GM12878 (cell line): Measurements from ENCODE around the gene RAB34. TPM values are rescaled to one million over a fixed set of nuclear protein-coding genes. Genes with fewer than 3 reads are reported as not detected.

ENCODE experiments used
- ATAC-seq: fragments of 200-7000 bp; cut with Tn5 transposase; 3 replicates; pipeline ENCODE4 v1.9.1; 2020; ENCODE audit warnings: mild to moderate bottlenecking, moderate library complexity
- BruUV-seq: library from RNA; stranded (reverse); fragments of 400-500 nt; replicated peaks from 2 replicates; lab custom pipeline; 2021; lab: Mats Ljungman, UMichigan
- CTCF ChIA-PET: fragments of 300-600 bp; sonication (Branson Sonifier 250); formaldehyde crosslinking; extraction: SDS; loops from one replicate; lab custom pipeline; 2021; ENCODE audit warnings: inconsistent platforms; lab: Yijun Ruan, JAX
- POLR2A ChIA-PET: fragments of 350-600 bp; formaldehyde crosslinking; extraction: SDS; loops from one replicate; lab custom pipeline; 2021; ENCODE audit warnings: inconsistent platforms; lab: Charles Lee
- RAD21 ChIA-PET: fragments of 300-600 bp; sonication (Branson Sonifier 250); formaldehyde crosslinking; loops from one replicate; lab custom pipeline; 2023; ENCODE audit warnings: antibody characterized with exemption; ENCODE audit not compliant: unreplicated experiment; lab: Charles Lee
- SMC1A ChIA-PET: fragments of 300-600 bp; sonication (Branson Sonifier 250); formaldehyde crosslinking; loops from one replicate; lab custom pipeline; 2023; ENCODE audit not compliant: unreplicated experiment, uncharacterized antibody; lab: Charles Lee
- DNase-seq: peaks from one replicate; pipeline ENCODE4 v3.0.0-alpha.2; 2011; ENCODE audit warnings: low read depth, low spot score
- FAIRE-seq: peaks from 3 replicates; lab custom pipeline; 2011; peaks lifted over from hg19 to GRCh38; lab: Jason Lieb, UNC
- H2AFZ ChIP-seq: 2 replicates; pipeline ENCODE4 v1.6.0; 2011; ENCODE audit warnings: low read depth, low read length, control low read depth; ENCODE audit not compliant: control insufficient read depth
- H3K27ac ChIP-seq: 2 replicates; pipeline ENCODE4 v1.5.1; 2011; ENCODE audit warnings: control low read depth; ENCODE audit not compliant: control insufficient read depth, insufficient read depth
- H3K27me3 ChIP-seq, 2 experiments: replicated peaks in 1 of 2; 2 replicates each; pipeline versions ENCODE4 v1.6.0 to v1.6.1; 2011; ENCODE audit warnings: low read length in 1 of 2; ENCODE audit not compliant: control insufficient read depth in 2 of 2, insufficient read depth in 2 of 2
- H3K36me3 ChIP-seq, 2 experiments: 2 replicates each; pipeline ENCODE4 v1.5.1; 2011; ENCODE audit warnings: low read length in 1 of 2; ENCODE audit not compliant: control insufficient read depth in 2 of 2, insufficient read depth in 2 of 2
- H3K4me1 ChIP-seq: 2 replicates; pipeline ENCODE4 v1.6.1; 2011; ENCODE audit warnings: mild to moderate bottlenecking, low read length, moderate library complexity, mixed read lengths; ENCODE audit not compliant: control insufficient read depth, insufficient read depth
- H3K4me2 ChIP-seq: 2 replicates; pipeline ENCODE4 v1.6.0; 2011; ENCODE audit warnings: control low read depth; ENCODE audit not compliant: control insufficient read depth, insufficient read depth
- H3K4me3 ChIP-seq: fragments of 200-600 bp; sonication (generic); 2 replicates; pipeline ENCODE4 v1.5.1; 2016
- H3K79me2 ChIP-seq: 2 replicates; pipeline ENCODE4 v1.6.0; 2011; ENCODE audit warnings: low read length; ENCODE audit not compliant: control insufficient read depth, insufficient read depth
- H3K9ac ChIP-seq: 2 replicates; pipeline ENCODE4 v1.8.0; 2011; ENCODE audit warnings: low read length, control low read depth, mixed read lengths; ENCODE audit not compliant: control insufficient read depth, insufficient read depth
- H3K9me3 ChIP-seq: replicated peaks from 3 replicates; pipeline ENCODE4 v1.5.1; 2011; ENCODE audit warnings: mild to moderate bottlenecking, low read length; ENCODE audit not compliant: control insufficient read depth, insufficient read depth
- H4K20me1 ChIP-seq: 2 replicates; pipeline ENCODE4 v1.6.0; 2011; ENCODE audit not compliant: control insufficient read depth, insufficient read depth
- ASH2L ChIP-seq: fragments of 300-600, 200-600 bp; sonication (generic); IDR thresholded peaks from 2 replicates; pipeline ENCODE4 v1.6.1; 2017; ENCODE audit warnings: low read depth, mild to moderate bottlenecking, borderline replicate concordance
- ATF2 ChIP-seq: IDR thresholded peaks from 2 replicates; pipeline ENCODE4 v1.6.1; 2012; ENCODE audit warnings: low read length, inconsistent platforms
- BHLHE40 ChIP-seq, 2 experiments: fragments of 450-650 bp in 1 of 2; IDR thresholded peaks; 2 replicates each; pipeline ENCODE4 v1.6.1; 2011 to 2017; ENCODE audit warnings: low read depth in 2 of 2, borderline replicate concordance in 1 of 2, improper control_type of control experiment in 1 of 2, low read length in 1 of 2, mild to moderate bottlenecking in 1 of 2
- CEBPB ChIP-seq, 2 experiments: fragments of 150-350 bp in 1 of 2; IDR thresholded peaks; 2 replicates each; pipeline ENCODE4 v1.6.1; 2012 to 2014; ENCODE audit warnings: low read depth in 2 of 2, low read length in 2 of 2, borderline replicate concordance in 1 of 2, inconsistent platforms in 1 of 2
- CREB1 ChIP-seq: IDR thresholded peaks from 2 replicates; pipeline ENCODE4 v1.6.1; 2012; ENCODE audit warnings: low read depth, mild to moderate bottlenecking, inconsistent platforms
- CREM ChIP-seq: IDR thresholded peaks from 2 replicates; pipeline ENCODE4 v1.6.1; 2014; ENCODE audit warnings: antibody characterized with exemption, low read depth
- FOXM1 ChIP-seq: IDR thresholded peaks from 2 replicates; pipeline ENCODE4 v1.6.1; 2012; ENCODE audit warnings: low read depth, mild to moderate bottlenecking, inconsistent platforms, low read length, moderate library complexity
- JUNB ChIP-seq: IDR thresholded peaks from 2 replicates; pipeline ENCODE4 v1.6.1; 2016; ENCODE audit warnings: antibody characterized with exemption, mild to moderate bottlenecking
- MLLT1 ChIP-seq: fragments of 450-650 bp; IDR thresholded peaks from 2 replicates; pipeline ENCODE4 v1.6.1; 2016; ENCODE audit warnings: mild to moderate bottlenecking
- MTA2 ChIP-seq: fragments of 450-650 bp; IDR thresholded peaks from 2 replicates; pipeline ENCODE4 v1.6.1; 2016; ENCODE audit warnings: low read depth, mild to moderate bottlenecking, moderate library complexity
- MYB ChIP-seq: fragments of 150-350 bp; IDR thresholded peaks from 2 replicates; pipeline ENCODE4 v1.6.1; 2014; ENCODE audit warnings: mild to moderate bottlenecking, low read depth, low read length, borderline replicate concordance
- NFYB ChIP-seq: IDR thresholded peaks from 2 replicates; pipeline ENCODE4 v1.6.1; 2011; ENCODE audit warnings: low read depth, mild to moderate bottlenecking, low read length, improper control_type of control experiment, moderate library complexity; ENCODE audit not compliant: insufficient read depth
- POLR2A ChIP-seq: IDR thresholded peaks from 2 replicates; pipeline ENCODE4 v1.6.1; 2011; ENCODE audit warnings: low read depth, mild to moderate bottlenecking, low read length
- POLR2AphosphoS5 ChIP-seq: IDR thresholded peaks from 2 replicates; pipeline ENCODE4 v1.6.1; 2011; ENCODE audit warnings: mild to moderate bottlenecking, low read length, inconsistent platforms
- SIN3A ChIP-seq: IDR thresholded peaks from 2 replicates; pipeline ENCODE4 v1.6.1; 2012; ENCODE audit warnings: low read depth, low read length, improper control_type of control experiment
- SMAD5 ChIP-seq: IDR thresholded peaks from 2 replicates; pipeline ENCODE4 v1.6.1; 2016; ENCODE audit warnings: antibody characterized with exemption, low read depth
- SMARCA5 ChIP-seq: fragments of 450-650 bp; IDR thresholded peaks from 2 replicates; pipeline ENCODE4 v1.6.1; 2017; ENCODE audit warnings: mild to moderate bottlenecking
- SRF ChIP-seq, 2 experiments: IDR thresholded peaks; 2 replicates each; pipeline ENCODE4 v1.6.1; 2011; ENCODE audit warnings: low read depth in 2 of 2, low read length in 2 of 2, mild to moderate bottlenecking in 1 of 2, moderate library complexity in 1 of 2
- SUZ12 ChIP-seq: fragments of 200-600 bp; sonication (generic); IDR thresholded peaks from one replicate; pipeline ENCODE4 v1.6.1; 2018; ENCODE audit warnings: antibody characterized with exemption, mild to moderate bottlenecking; ENCODE audit not compliant: unreplicated experiment
- WGBS: methylation state at CpG from one replicate; pipeline ENCODE4 v1.1.6; 2016; ENCODE audit warnings: low lambda C conversion rate; ENCODE audit not compliant: insufficient replicate concordance, insufficient coverage; ENCODE audit errors: missing lambda C conversion rate; 5-methylcytosine and 5-hydroxymethylcytosine counted together
- in situ Hi-C: fragments of 300-500 bp; cut with MboI; formaldehyde crosslinking; loops from 9 replicates; pipeline ENCODE4 v1.14.3; 2018; ENCODE audit warnings: mixed read lengths
- intact Hi-C: fragments of 100-400 bp; cut with micrococcal nuclease; formaldehyde crosslinking; loops from one replicate; pipeline ENCODE4 v1.14.2; 2022; ENCODE audit not compliant: unreplicated experiment
- polyA plus RNA-seq, 11 experiments: library from polyadenylated mRNA; depleted of rRNA in 4 of 11; unstranded in 6 of 11; stranded (reverse) in 5 of 11; fragments of >200 nt; fragmentation: Nextera tagmentation in 4 of 11; fragmentation: Illumina TruSeq in 1 of 11; extraction: Ambion mirVana in 4 of 11; extraction: Trizol in 1 of 11; gene quantifications; 1 replicate in 1 of 11; 2 replicates in 10 of 11; pipeline versions ENCODE4 v1.2.1 to v1.2.3, GENCODE V29; 2011 to 2016; ENCODE audit warnings: inconsistent platforms in 2 of 11, missing spikeins in 2 of 11, low read depth in 1 of 11
- total RNA-seq, 4 experiments: library from RNA; depleted of rRNA in 3 of 4; stranded (reverse); fragments of >200 nt in 3 of 4; fragmentation: Illumina TruSeq in 1 of 4; extraction: Trizol in 1 of 4; gene quantifications; 2 replicates each; pipeline versions ENCODE4 v1.2.1 to v1.2.3, GENCODE V29; 2013 to 2021
- TF ChIP-seq, protein P1 (sequence below): IDR thresholded peaks from 2 replicates; pipeline ENCODE4 v1.6.1; 2011; ENCODE audit warnings: borderline replicate concordance, low read depth, mild to moderate bottlenecking, moderate library complexity, mixed read lengths, low read length; ENCODE audit not compliant: insufficient read depth; ENCODE audit errors: extremely low read length

RAB34 gene
- total and polyA plus RNA-seq, 10 of the 15 experiments (the other 5 are each of a cell fraction or from before 2014, with no cell fraction given), result 0.37 to 46.4 (median 32.8) TPM

- in situ Hi-C loops, result loop anchor here (25.0 kb wide), 1 partner anchor 1286 kb away; the partner anchor contains the start of gene KSR1
- RAD21 ChIA-PET, result interaction anchor here (1.5 to 17.4 kb wide), 5 partner anchors 9 to 101 kb away, joined by 3 to 375 read pairs (median 7); partner anchors contain the start of genes NEK8 and TLCD1
- no peaks in the 10 kb centered on the region for H3K9me3 ChIP-seq
- no peak for ATAC-seq
- SMC1A ChIA-PET, result interaction anchor here (1.8 to 17.8 kb wide), 3 partner anchors 8 to 19 kb away, joined by 6 to 326 read pairs (median 46); partner anchors contain the start of genes NEK8 and TLCD1
- BruUV-seq, result no TSS peak
- H3K27me3 ChIP-seq, result no peaks in the 10 kb centered on the region
- FAIRE-seq, result no peak
- H3K4me1 ChIP-seq, result peaks cover 34% of the 10 kb centered on the region
- intact Hi-C loops, result no loop called here
- peak overlapping the region; percentile 31 for H3K4me2 ChIP-seq
- peaks cover 19% of the 10 kb centered on the region for H4K20me1 ChIP-seq
- H2AFZ ChIP-seq, result no peak overlapping the region
- peaks cover 75% of the 10 kb centered on the region for H3K79me2 ChIP-seq
- CTCF ChIA-PET, result interaction anchor here (0.8 to 10.0 kb wide), 5 partner anchors 15 to 206 kb away, joined by 3 to 394 read pairs (median 32); partner anchors contain the start of genes NEK8, RPL23A and TLCD1
- H3K27ac ChIP-seq, result no peak overlapping the region
- WGBS, result 92% methylated on average over 18 of the region's 18 CpGs
- POLR2A ChIA-PET, result interaction anchor here (0.6 to 15.2 kb wide), 3 partner anchors 7 to 746 kb away, joined by 5 to 485 read pairs (median 11); partner anchors contain the start of genes NEK8, RPL23A and TLCD1
- no peak for TF ChIP-seq MTA2
- no peak for TF ChIP-seq CEBPB (IDR thresholded peaks at IDR 0.05; ENCODE audit: borderline replicate concordance in 1 of 2, low read depth in 2 of 2, low read length in 2 of 2)
- TF ChIP-seq MYB, result no peak
- TF ChIP-seq SMAD5, result no peak
- no peak for TF ChIP-seq NFYB
- TF ChIP-seq CREB1, result no peak
- TF ChIP-seq POLR2AphosphoS5, result peak; percentile 61
- TF ChIP-seq, protein P1, sequence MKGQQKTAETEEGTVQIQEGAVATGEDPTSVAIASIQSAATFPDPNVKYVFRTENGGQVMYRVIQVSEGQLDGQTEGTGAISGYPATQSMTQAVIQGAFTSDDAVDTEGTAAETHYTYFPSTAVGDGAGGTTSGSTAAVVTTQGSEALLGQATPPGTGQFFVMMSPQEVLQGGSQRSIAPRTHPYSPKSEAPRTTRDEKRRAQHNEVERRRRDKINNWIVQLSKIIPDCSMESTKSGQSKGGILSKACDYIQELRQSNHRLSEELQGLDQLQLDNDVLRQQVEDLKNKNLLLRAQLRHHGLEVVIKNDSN, result no peak
- TF ChIP-seq SIN3A, result 0 out of 2 replicates have a peak, but pooled peaks have one; percentile 0
- no peak for TF ChIP-seq SRF (IDR thresholded peaks at IDR 0.05; ENCODE audit: low read depth in 2 of 2, low read length in 2 of 2)
- TF ChIP-seq FOXM1, result no peak
- no peak for TF ChIP-seq CREM
- peak; percentile 46; the same call in 1 of the 2 replicates for TF ChIP-seq POLR2A
- TF ChIP-seq JUNB, result no peak
- no peak for TF ChIP-seq ATF2
- TF ChIP-seq SMARCA5, result no peak
- TF ChIP-seq MLLT1, result 0 out of 2 replicates have a peak, but pooled peaks have one; percentile 34
- TF ChIP-seq BHLHE40 (IDR thresholded peaks at IDR 0.05; ENCODE audit: borderline replicate concordance in 1 of 2, low read depth in 2 of 2, low read length in 1 of 2), result no peak
- no peak for TF ChIP-seq ASH2L
- TF ChIP-seq SUZ12, result no peak
- TF ChIP-seq, all 136 proteins: peak for 4
- no peak overlapping the region for H3K4me3 ChIP-seq
- DNase-seq, result no peak
- H3K36me3 ChIP-seq, result peaks cover 30 to 32% of the 10 kb centered on the region in 2 experiments
- no peak overlapping the region for H3K9ac ChIP-seq
These were observed 30.4 kb upstream of the RAB34 start for GRCh38 chr17:28747801-28748750.
